ELF-1 (cell line): Measurements from ENCODE around the gene SQOR.
"Not testable (repeated sequence)": the region's sequence is repeated elsewhere in the genome, so short reads cannot be mapped to it uniquely, and the experiment has no call there.

Source experiments
- DNase-seq: peaks from one replicate; pipeline ENCODE4 v3.0.0-alpha.2; 2016; ENCODE audit warnings: low read depth, low spot score

SQOR gene

GRCh38 chr15:45631776-45632175 lies 3.1 kb upstream of the SQOR start:
- no peak for DNase-seq

DNA sequence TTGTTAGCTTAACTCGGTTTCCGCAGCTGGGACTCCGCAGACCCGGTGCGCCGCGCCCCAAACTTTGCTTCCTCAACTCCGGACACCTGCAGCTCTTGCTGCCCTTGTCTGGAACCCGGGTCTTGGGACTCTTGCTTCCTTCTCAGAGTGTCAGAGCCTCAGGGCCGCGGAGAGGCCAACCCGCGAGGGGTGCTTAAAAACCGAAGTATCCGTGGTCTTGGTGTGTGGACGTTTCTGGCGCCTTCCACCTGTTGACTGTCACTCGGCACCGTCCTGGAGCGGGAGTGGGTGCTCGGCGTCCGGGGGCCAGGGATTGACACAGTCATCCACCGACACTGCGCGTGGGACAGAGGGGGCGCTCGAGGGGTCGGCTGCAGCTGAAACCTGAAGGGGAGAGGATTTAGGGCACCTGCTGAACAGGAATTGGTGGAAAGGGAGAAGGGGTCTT lies 386 bp downstream of the SQOR start:
- no peak for DNase-seq

GRCh38 chr15:45635763-45636292 lies 999 bp downstream of the SQOR start:
- DNase-seq, result no peak

- DNase-seq, result no peak
Observed at GRCh38 chr15:45637141-45637540, 2.3 kb downstream of the SQOR start.

- DNase-seq, result no peak
Observed at GRCh38 chr15:45637552-45638033, 2.8 kb downstream of the SQOR start.

- no peak for DNase-seq
Observed at GRCh38 chr15:45640616-45641015, 5.8 kb downstream of the SQOR start.

DNA sequence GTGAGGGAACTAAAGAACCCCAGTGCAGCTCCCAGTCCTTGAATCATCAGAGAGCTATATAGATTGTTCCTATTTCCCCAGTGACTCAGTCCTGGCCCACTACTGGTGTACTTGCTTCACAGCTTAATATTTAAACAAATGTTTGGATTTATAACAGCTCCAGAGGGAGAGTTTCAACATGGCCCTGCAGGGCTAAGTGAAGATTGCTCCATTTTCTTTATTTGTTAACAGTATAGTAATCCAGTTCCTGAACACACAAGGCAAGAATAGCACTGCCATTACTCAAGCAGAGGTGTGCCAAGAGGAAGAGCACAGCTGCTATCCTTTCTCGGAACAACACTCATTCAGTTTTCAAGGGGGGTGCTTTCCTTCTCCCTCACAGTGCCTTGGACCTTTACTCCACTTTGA lies 6.5 kb downstream of the SQOR start:
- DNase-seq, result no peak

GRCh38 chr15:45641999-45642932 lies 7.4 kb downstream of the SQOR start:
- DNase-seq, result no peak

GRCh38 chr15:45644437-45644836 lies 9.6 kb downstream of the SQOR start:
- no peak for DNase-seq

- DNase-seq, result no peak
Observed at GRCh38 chr15:45645026-45645980, 10.5 kb downstream of the SQOR start.

GRCh38 chr15:45646220-45646619 lies 11.4 kb downstream of the SQOR start:
- DNase-seq, result no peak

DNA sequence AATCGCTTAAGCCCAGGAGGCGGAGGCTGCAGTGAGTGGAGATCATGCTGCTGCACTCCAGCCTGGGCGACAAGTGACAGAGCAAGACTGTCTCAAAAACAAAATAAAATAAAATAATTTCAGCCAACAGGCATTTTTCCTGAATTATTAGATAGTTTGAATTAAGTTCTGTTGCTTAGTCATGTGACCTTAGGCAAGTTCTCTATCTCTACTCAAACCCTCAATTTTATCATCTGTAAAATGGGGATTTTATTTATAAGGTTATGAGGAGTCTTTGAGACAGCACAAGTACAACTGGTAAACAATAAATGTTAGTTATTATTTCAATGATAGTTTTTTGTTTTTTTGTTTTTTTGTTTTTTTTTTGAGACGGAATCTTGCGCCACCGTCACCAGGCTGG lies 13.0 kb downstream of the SQOR start:
- DNase-seq, result no peak

- DNase-seq, result no peak
Observed at GRCh38 chr15:45648521-45649200, 13.8 kb downstream of the SQOR start.

DNA sequence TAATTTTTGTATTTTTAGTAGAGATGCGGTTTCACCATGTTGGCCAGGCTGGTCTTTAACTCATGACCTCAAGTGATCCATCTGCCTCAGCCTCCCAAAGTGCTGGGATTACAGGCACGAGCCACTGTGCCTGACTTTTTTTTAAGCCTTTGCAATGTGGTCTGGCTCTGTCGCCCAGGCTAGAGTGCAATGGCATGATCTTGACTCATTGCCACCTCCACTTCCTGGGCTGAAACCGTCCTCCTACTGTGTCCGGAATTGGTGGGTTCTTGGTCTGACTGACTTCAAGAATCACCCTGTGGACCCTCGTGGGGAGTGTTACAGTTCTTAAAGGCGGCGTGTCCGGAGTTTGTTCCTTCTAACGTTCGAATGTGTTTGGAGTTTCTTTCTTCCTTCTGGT lies 15.2 kb downstream of the SQOR start:
- DNase-seq, result not testable (repeated sequence)

DNA sequence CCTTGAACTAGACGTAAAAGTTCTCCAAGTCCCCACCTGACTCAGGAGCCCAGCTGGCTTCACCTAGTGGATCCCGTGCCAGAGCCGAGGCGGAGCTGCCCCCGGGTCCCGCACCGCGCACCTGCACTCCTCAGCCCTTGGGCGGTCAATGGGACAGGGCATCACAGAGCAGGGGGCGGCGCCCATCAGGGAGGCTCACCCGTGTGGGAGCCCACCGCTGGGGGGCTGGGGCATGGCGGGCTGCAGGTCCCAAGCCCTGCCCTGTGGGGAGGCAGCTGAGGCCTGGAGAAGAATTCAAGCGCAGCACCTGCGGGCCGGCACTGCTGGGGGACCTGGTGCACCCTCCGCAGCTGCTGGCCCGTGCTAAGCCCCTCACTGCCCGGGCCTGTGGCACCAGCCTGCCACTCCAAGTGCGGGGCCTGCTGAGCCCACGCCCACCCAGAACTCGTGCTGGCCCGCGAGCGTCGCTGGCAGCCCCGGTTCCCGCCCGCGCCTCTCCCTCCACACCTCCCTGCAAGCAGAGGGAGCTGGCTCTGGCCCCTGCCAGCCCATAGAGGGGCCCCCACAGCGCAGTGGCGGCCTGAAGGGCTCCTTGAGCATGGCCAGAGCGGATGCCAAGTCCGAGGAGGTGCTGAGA lies 16.2 kb downstream of the SQOR start:
- no peak for DNase-seq

DNA sequence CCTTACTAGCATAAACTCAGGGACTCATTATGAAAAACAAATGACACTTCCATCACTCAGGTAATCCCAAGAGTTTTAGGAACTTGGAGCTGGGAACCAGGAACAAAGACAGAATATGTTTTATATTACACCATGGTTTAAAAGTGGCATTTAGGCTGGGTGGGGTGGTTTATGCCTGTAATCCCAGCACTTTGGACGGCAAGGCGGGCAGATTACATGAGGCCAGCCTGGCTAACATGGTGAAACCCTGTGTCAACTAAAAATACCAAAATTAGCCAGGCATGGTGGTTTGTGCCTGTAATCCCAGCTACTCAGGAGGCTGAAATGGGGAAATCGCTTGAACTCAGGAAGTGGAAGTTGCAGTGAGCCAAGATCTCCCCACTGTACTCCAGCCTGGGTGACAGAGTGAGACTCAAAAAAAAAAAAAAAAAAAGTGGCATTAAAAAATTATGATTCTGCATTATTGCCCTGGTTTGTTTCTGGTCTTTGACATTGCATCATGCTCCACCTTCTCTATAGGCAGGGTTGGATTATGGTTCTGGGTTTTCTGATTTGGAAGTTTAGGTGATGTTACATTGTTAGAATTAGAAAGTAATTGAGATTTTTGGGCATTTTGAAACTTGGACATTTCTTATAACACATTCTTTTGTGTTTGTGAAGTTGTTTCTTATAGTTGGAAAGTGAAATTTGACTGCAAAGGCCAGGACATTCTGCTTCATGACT lies 19.0 kb downstream of the SQOR start:
- no peak for DNase-seq

DNA sequence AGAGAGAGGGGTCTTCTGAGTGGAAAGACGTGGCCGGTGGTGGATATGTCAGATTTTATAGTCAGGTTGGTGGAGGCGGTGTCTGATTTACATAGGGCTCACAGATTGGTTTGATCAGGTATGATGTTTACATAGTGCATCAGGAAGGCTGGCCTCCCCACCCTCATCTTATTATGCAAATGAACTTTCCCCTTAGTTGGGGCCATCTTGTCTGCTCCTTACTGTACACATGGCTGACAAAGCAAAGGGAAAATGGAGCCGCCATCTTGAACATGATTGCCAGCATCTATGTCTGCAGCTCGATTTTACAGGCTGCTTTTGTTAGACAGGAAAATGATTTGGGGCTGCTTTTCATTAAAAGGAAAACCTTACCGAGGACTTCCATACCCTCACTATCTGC lies 19.9 kb downstream of the SQOR start:
- DNase-seq, result no peak

- DNase-seq, result no peak
Observed at GRCh38 chr15:45657254-45657653, 22.4 kb downstream of the SQOR start.

- DNase-seq, result no peak
Observed at GRCh38 chr15:45657764-45658545, 23.1 kb downstream of the SQOR start.
